Left ventricle myocardium superior (tissue), 1 donor: ENCODE measurements around the gene ZNF626. TPM values are rescaled to one million over a fixed set of nuclear protein-coding genes. Genes with fewer than 3 reads are reported as not detected.

Experiments
- total RNA-seq: library from RNA; stranded (reverse); fragmentation: NEBNext Ultra II Directional; extraction: Animal tissue kit (Norgen Biotek cat#: 25700); gene quantifications from one replicate; pipeline ENCODE4 v1.2.1, GENCODE V29; 2021
- donor health status: DM: no; HTN: yes; CAD: no; lungs with severe emphysema.

The ZNF626 gene
- total RNA-seq, 1 donor from 2014 or later, result 7.8 TPM

Other genes with a start within 250 kb of the ZNF626 start
- 5.7 TPM for gene ZNF737, start 95.8 kb downstream of the ZNF626 start, total RNA-seq
- 1.5 TPM for gene ZNF66, start 114.7 kb upstream of the ZNF626 start, total RNA-seq